ENCODE data around the gene PSMB8.
"Not testable (repeated sequence)": the region's sequence is repeated elsewhere in the genome, so short reads cannot be mapped to it uniquely, and the experiment has no call there.

PSMB8 gene

GRCh38 chr6:32838114-32838958 lies 5.5 kb downstream of the PSMB8 start, which contains the start of gene TAP2:
TAP2 (minus strand) TSS chr6:32838739; CDS start chr6:32838233, 506 bp downstream.
- DNase-seq (ENCODE audit: extremely low read depth in 1 of 2, low read depth in 1 of 2), result peak; percentile 93

GRCh38 chr6:32837651-32838113 lies 6.2 kb downstream of the PSMB8 start:
- no peak for DNase-seq (ENCODE audit: extremely low read depth in 1 of 2, low read depth in 1 of 2)

DNA sequence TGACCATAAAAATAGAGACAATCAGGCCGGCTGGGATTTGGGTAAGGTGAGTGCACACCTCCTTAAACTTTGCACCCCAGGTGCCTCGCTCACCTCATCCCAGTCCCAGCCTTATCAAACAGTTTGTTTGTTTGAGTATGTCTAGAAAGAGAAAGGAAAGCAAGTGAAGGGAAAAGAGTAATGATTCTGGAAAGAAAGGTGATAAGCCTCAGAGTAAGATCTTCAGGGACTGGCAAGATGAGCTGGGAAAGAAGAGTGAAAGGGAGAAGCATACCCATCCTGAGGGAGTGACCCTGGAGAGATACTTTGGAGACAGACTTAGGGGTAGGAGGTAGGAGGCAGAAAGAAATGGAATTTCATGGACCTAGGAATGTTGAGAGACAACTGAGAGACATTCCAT lies 7.0 kb downstream of the PSMB8 start:
- DNase-seq (ENCODE audit: extremely low read depth in 1 of 2, low read depth in 1 of 2), result no peak

DNA sequence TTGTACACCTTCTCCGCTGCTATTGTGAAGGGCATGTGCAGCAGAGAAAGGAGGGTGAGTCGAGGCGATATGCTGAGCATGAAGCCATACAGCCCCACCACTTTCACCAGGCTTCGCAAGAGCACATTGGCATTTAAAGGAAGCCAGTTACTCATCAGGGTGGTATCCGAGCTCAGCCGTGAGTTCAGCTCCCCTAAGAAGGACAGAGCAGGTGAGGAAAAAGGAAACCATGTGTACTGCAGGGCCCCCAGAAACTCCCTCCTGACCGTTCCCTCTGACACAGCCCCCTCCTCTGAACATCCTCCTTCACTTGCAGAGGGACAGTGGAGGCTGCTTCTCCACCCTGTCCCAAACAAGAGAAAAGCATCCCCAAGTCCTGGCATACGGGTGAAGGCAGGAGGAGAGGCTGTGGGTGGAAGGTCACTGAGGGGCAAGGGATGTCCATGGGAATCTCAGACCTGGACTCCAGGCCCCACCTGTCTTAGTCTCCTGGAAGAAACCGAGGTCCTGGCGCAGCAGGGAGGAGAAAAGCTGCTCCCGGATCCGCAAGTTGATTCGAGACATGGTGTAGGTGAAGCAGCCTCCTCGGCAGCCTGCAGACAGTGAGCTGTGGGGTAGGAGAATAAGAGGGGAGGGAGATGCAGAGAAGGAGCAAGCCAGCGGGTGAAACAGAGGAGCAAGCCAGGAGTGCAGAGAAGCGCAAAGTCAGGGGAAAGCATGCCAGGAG lies 8.5 kb downstream of the PSMB8 start:
- no peak for DNase-seq (ENCODE audit: extremely low read depth in 1 of 2, low read depth in 1 of 2)

DNA sequence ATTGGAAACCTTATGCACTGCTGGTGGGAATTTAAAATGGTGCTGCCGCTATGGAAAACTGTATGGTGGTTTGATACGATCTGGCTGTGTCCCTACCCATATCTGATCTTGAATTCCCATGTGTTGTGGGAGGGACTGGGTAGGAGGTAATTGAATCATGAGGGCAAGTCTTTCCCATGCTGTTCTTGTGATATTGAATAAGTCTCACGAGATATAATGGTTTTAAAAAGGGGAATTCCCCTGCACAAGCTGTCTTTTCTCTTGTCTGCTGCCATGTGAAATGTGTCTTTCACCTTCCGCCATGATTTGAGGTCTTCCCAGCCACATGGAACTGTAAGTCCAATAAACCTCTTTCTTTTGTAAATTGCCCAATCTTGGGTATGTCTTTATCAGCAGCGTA lies 10.2 kb downstream of the PSMB8 start:
- no peak for DNase-seq (ENCODE audit: extremely low read depth in 1 of 2, low read depth in 1 of 2)

DNA sequence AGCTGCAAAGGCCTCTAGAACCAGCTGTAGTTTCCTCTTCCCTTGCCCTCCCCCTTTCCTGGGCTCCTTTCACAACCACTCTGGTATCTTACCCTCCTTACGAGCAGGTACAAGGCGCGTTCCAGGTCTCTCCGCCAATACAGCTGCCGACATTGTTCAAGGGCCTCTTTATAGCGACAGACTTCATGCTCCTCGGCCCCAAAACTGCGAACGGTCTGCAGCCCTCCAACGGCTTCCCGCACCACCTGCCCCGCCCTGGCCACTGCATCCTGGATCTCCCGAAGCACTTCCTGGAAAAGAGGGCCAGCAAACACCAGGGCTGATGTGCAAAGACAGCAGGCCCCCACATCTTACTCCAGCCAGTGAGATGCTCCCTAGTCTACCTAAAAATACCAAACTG lies 11.3 kb downstream of the PSMB8 start:
- no peak for DNase-seq (ENCODE audit: extremely low read depth in 1 of 2, low read depth in 1 of 2)

DNA sequence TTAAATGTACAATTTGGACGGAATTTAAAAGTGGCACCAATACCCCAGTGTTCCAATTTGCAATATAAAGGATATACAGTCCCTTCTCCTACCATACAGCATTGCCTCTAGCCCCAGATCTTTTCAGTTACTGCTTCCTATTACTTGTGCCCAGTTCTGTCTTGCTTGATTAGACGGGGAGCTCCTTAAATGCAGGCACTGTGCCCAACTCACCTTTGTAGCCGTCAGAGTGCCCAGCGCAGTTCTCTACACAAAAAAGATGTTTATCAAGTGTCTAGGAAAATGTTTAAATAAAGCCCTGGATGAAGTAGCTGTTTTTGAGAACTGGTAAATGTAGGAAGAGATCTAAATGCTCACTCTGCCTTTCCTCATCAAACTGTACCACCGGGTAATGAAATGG lies 12.9 kb downstream of the PSMB8 start:
- no peak for DNase-seq (ENCODE audit: extremely low read depth in 1 of 2, low read depth in 1 of 2)

DNA sequence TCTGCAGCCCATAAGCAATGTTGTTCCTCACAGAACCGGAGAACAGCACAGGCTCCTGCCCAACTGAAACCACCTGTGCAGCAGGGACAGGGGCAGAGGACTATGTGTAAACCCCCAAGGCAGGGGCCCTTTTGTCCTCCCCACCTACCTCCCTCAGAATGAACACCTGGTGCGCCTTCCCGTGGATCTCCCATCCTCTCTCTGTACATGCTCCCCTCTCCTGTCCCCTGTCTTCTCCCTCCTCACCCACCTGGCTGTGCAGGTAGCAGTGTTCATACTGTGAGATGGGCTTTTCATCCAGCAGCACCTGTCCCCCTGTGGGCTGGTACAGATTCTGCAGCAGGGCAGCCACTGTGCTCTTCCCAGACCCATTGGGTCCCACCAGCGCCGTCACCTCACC lies 13.8 kb downstream of the PSMB8 start:
- DNase-seq (ENCODE audit: extremely low read depth in 1 of 2, low read depth in 1 of 2), result no peak

- DNase-seq (ENCODE audit: extremely low read depth in 1 of 2, low read depth in 1 of 2), result no peak
Observed at GRCh38 chr6:32829495-32829894, 14.4 kb downstream of the PSMB8 start.

DNA sequence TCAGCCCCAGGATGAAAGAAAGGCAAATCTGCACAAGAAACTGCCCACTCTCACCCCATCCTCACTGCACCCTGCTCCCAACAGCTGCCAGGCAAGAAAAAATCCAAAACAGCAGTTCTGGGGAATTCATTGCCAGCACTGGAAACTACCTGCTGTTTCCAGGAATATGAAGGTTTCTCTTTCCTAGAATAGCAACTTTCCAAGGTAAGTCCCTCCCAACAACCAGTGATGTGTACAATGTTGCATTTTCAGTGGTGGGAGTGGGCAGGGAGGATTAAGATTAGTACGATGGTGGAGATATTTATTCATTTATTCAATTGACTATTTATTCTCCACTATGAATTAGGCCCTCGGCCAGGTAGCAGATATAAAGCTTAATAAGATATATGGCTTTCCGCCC lies 16.8 kb downstream of the PSMB8 start:
- no peak for DNase-seq (ENCODE audit: extremely low read depth in 1 of 2, low read depth in 1 of 2)

- no peak for DNase-seq (ENCODE audit: extremely low read depth in 1 of 2, low read depth in 1 of 2)
Observed at GRCh38 chr6:32825966-32826365, 17.9 kb downstream of the PSMB8 start.

DNA sequence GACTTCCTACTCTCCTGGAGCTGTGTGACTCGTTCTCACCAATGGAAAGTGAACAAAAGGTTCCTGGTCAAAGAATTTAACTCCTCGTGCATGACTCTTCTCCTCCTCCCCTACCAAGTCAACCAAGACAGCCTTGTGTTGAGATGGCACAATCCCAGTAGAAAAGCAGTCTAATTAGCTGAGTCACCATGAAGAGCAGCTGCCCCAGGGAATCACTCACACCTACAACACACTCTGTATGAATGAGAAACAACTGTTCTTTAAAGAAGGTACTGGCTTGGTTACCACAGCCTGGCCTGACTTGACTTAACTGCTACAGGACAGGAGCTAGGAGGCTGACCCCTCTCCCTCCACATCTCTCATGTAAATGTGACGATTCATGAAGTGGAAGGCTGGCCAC lies 24.1 kb downstream of the PSMB8 start:
- no peak for DNase-seq (ENCODE audit: extremely low read depth in 1 of 2, low read depth in 1 of 2)

- no peak for DNase-seq (ENCODE audit: extremely low read depth in 1 of 2, low read depth in 1 of 2)
Observed at GRCh38 chr6:32818867-32819266, 25.0 kb downstream of the PSMB8 start.

DNA sequence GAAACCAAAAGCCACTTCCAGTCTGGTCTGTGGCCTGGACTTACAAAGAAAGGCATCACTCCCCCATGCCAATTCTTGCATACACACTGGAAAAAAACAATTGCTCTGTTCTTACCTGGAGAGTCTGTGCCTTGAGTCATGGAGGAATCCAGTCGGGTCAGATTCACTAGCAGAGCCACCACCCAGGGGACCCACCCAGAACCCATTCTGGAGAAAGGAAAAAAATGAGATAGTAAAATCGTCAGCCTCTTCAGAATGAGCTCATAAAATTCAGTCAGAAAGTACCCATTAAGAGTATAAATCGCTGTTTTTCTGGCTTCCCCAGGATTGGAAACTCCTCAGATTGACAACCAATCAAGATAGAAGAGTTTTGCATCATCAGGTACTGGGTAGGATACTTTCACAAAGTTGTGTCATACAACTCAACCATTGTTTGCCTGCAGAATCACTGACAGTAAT lies 27.1 kb downstream of the PSMB8 start, which contains the start of gene HLA-DOB:
HLA-DOB (minus strand) TSS at position 257 of the 459 bp plus-strand sequence; CDS start at position 206, 51 bp downstream.
- no peak for DNase-seq (ENCODE audit: extremely low read depth in 1 of 2, low read depth in 1 of 2)

DNA sequence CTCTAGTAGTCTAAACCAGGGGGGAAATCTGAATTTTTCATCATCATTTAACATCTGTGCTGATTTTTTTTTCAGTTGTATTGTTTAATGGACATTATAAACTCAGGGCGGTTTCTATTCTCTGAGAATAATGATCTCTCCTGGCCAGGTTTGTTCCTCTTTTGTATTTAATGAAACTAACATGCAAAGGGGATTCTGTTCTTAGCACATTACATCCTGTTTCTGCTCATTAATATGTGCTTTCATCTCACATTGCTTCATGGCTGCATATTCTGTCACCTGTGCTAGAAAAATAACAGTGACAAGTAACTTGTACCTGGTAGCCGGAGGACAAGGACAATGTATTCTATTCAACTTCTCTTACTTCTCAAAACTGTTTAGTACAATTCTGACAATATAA lies 27.9 kb downstream of the PSMB8 start:
- no peak for DNase-seq (ENCODE audit: extremely low read depth in 1 of 2, low read depth in 1 of 2)

GRCh38 chr6:32815115-32815514 lies 28.7 kb downstream of the PSMB8 start:
- no peak for DNase-seq (ENCODE audit: extremely low read depth in 1 of 2, low read depth in 1 of 2)

DNA sequence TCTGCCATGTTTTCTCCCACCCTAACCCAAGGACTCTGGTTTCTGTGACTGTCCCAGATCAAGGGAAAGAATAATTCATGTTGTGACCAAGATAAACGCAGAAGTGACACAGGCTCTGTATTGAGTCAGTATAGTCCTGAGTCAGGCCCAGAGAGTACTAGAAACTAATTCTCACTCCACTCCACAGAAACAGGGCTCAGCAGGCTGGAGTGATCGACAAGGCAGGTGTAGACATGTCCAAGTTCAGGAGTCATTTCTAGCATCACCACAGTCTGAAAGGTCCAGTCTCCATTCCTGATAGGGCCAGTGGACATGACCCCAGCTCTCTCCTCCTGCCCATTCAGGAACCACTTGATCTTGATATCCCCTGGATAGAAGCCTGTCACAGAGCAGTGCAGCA lies 29.7 kb downstream of the PSMB8 start:
- no peak for DNase-seq (ENCODE audit: extremely low read depth in 1 of 2, low read depth in 1 of 2)

DNA sequence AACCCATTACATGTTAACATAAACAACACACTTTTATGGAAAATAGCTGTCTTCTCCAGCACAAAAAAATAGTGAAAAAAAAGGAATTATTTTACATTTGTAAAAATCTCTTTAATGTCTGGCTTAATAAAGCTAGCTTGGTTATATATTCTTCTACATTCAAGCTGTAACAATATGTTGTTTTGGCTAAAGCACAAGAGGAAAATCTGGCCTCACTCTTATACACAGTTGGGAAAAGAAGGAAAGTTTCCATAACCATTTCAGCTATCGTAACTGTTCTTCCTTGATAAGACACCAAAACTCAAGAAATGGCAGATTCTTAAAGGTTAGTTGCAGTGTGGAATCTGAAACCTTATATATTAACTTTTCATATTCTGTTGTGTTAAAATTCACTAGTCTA lies 34.7 kb downstream of the PSMB8 start:
- no peak for DNase-seq (ENCODE audit: extremely low read depth in 1 of 2, low read depth in 1 of 2)

DNA sequence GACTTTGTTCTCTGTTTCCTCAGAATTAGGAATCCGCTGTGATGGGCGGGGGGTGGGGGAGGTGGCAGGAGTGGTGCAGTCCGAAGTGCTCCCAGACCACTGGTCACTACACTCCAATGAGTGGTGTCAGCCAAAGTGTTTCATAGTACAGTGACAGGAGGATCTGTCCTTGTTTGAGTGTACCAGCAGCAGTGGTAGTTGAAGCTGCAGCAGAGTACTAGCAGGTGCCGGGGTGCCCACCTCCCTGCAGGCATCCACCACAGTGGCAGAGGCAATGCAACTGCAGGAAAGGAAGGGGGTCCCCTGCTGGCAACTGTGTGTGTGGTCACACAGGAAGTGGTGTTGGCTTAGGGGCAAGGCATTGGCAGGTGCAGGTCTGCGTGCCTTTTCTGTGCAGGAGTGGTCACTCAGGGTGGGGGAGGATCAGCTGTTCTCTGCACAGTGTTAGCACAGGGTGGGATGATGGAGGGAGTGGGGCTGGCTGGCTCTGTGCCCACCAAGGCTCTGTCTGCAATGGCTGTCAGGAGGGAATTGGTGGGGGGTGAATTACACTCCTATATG lies 36.7 kb downstream of the PSMB8 start:
- no peak for DNase-seq (ENCODE audit: extremely low read depth in 1 of 2, low read depth in 1 of 2)

DNA sequence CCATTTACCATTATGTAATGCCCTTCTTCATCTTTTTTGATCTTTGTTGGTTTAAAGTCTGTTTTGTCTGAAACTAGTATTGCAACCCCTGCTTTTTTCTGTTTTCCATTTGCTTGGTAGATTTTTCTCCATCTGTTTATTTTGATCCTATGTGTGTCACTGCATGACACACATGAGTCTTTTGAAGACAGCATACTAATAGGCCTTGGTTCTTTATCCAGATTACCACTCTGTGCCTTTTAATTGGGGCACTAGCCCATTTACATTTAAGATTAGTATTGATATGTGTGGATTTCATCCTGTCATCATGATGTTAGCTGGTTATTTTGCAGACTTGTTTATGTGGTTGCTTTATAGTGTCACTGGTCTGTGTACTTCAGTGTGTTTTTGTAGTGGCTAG lies 38.4 kb downstream of the PSMB8 start:
- DNase-seq (ENCODE audit: extremely low read depth in 1 of 2, low read depth in 1 of 2), result not testable (repeated sequence)

DNA sequence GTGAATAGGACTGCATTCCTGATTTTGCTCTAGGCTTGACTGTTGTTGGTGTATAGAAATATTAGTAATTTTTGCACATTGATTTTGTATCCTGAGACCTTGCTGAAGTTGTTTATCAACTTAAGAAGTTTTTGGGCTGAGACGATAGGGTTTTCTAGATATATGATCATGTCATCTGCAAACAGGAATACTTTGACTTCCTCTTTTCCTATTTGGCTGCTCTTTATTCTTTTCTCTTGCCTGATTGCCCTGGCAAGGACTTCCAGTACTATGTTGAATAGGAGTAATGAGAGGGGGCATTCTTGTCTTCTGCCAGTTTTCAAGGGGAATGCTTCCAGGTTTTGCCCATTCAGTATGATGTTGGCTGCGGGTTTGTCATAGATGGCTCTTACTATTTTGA lies 40.4 kb downstream of the PSMB8 start:
- DNase-seq (ENCODE audit: extremely low read depth in 1 of 2, low read depth in 1 of 2), result no peak

DNA sequence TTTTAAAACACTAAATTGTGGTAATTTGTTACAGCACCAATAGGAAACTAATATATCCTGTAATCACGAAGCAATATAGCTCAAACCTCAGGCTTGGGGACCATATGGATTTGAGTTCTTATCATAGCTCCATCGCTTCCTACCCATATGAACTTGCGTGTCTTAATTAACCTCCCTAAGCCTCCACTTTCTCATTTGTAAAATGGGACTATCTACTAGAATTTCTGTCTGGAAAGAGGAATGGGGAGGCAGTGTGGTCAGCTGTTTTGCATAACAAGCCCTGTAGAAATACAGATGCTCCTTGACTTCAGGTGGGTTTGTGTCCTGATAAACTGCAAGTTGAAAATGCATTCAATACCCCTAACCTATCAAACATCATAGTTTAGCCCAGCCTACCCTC lies 44.1 kb downstream of the PSMB8 start:
- no peak for DNase-seq (ENCODE audit: extremely low read depth in 1 of 2, low read depth in 1 of 2)
